Fibroblast of the conjunctiva (primary cell): ENCODE data around the gene CHAC1.

Source experiments
- DNase-seq: peaks from one replicate; pipeline ENCODE4 v3.0.0-alpha.2; 2010; ENCODE audit warnings: low read depth

Gene CHAC1

DNA sequence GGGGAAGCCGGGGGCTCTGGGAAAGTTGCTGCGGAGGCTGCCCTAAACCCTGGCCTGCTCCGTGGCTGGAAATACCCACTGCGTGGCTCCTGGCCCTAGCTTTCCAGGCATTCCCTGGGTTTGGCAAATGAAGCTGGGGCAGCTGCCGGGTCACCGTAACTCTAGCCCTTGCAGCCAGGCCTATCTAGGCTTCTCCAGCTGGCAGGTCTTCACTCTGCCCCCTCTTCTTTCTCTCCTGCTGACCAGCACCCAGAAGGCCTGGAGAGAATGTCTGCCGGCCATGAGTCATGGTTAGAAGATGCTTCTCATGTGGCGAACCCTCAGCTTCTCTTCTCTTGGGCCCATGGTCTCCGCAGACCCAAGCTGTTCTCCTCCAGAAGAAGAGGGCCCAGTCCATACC is 29.7 kb upstream of the CHAC1 start:
- DNase-seq = no peak

DNA sequence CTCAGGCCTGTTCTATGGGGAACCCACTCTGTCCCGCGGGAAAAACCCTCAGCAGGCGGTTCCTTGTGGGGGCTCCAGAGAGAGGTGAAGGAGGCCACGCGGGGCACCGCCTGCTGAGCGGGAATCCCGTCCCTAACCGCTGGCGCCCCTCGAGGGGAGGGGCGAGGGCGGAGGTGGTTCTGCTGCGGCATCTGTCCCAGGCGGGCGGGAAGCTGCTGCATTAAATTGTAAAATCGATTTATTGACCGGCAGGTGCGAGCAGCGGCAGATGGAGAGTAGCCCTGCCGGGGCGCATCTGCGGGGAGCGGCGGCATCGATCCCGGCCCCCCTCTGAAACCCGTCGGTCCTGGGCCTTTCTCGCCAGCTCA is 27.8 kb upstream of the CHAC1 start:
- no peak for DNase-seq

DNA sequence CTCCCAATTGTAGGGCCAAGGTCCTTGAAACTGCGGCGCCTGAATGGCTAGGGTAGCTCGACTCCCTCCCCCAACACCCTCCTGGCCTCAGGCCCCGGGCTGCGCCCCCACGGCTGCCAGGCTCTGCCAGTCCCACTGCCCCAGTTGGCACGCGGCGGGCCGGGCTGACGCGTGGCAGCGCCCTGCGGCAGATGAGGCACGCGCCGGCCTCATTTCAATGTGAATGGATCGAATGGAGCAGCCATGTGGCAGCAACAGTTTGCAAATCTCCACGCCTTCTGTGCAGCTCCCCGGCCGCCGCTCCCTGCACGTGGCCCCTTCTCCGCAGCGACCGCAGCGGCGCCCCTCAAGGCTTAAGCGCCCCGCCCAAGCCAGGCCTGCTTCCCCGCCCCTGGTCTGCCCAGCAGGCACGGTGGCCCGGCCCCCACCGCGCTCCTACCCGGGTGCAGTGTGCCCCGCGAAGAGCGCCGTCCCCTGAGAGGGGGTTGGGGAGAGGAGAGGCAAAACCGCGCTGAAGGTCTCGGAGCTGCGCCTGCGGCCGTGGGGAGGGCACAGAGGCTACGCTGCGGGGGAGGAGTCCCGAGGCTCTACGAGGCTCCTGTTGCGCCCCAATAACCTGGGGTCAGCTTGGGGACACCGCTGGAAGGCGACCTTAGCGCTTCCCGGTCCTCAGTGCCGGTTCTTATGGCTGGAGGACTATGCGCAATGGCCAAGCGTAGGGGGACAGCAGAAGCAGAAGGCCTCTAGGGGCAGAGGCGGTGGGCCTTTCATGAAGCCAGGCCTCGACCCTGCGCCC is 27.2 kb upstream of the CHAC1 start:
- DNase-seq = no peak

DNA sequence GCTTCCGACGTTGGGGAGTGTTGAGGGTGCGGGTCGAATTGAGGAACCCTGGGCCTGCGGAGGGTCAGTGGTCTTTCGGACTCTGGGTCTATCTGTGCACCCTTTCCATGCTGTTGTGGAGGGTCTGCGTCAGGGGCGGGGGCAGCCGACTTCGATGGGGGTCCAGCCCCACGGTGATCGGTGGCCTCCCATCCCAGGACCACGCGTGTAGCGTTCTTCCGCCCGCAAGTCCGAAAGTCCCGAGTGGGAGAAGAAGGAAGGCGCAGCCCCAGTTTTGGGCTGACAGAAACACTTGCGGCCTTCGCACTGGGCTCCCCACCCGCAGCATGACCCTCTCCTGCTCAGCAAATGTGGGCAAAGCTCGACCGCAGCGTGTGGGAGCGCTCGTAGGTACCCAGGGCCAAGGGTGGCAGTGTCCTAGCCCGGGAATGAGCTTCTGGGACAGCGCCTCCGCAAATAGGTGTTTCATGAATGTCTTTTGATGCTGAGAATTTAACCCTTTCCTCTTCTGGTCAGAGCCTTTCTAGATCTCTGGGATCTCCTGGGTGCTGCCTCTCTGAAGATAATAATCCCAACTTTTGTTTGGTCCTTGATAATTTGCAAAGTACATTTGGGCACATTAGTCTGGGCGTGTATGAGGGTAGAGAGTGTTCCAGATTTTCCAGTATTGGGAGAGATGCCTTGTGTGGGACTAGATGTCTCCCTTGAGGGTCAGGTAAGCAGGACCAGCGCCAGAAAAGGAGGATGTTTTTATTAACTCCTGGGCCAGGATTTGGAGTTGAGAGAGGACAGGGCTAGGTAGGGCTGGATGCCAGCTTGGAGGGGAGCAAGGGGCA is 26.4 kb upstream of the CHAC1 start:
- DNase-seq = no peak

DNA sequence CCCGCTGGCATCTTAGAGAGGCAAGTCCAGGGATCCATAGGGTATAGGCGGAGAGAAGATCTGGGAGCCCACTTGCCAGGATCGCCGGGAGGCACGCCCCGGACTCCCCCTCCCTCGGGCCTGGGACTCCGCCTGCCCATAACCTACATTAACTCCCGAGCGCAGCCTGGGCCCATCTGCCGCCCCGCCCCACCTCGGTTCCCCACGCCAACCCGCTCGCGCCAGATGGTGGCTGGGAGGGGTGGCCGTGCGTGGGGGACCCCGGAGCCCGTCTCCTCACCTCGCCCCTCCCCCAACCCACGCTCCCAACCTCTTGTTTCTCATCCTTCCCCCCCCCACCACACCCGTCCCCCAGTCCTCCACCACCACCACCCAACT is 25.8 kb upstream of the CHAC1 start:
- no peak for DNase-seq

DNA sequence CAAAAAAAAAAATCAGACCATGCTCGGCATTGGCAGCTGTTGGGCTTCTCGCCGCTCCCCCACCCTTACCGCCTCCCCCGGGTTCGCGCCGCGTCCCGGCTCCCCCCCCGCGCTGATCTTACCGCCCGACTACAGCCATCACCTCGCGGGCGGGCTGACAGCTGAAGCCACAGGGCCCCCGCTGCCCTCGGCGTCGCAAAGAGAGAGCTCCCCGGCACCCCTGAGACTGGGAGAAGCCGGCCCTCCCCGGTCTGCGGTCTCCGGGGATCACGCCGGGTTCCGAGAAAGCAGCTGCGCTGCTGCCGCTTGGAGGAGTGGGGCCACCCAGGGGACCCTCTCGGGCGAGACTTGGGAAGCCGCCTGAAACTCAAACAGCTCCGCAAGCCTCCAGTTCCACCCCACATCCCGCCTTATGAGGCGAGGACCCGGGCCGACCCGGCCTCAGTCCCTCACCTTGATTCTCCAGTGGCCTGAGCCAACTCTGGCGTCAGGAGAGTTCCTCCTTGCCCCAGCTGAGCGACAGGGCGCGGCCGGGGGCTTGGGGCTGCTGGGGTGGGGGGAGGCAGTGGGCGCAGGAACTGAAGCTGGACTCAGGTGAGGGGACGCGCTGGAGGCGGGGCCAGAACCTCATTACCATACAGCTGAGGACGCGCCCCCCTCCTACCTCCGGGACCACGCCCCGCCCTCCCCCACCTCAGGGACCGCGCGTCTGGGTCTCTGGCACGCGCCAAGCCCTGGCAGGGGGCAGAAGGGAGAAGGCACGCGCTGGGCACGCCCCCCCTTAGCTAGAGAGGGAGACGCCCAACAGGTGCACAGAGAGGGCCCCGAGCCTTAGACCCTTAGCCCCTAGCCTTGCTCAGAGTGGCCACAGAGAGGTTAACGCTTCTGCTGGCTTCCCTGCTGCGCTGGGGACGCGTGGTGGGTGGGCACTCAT is 25.1 kb upstream of the CHAC1 start:
- no peak for DNase-seq

DNA sequence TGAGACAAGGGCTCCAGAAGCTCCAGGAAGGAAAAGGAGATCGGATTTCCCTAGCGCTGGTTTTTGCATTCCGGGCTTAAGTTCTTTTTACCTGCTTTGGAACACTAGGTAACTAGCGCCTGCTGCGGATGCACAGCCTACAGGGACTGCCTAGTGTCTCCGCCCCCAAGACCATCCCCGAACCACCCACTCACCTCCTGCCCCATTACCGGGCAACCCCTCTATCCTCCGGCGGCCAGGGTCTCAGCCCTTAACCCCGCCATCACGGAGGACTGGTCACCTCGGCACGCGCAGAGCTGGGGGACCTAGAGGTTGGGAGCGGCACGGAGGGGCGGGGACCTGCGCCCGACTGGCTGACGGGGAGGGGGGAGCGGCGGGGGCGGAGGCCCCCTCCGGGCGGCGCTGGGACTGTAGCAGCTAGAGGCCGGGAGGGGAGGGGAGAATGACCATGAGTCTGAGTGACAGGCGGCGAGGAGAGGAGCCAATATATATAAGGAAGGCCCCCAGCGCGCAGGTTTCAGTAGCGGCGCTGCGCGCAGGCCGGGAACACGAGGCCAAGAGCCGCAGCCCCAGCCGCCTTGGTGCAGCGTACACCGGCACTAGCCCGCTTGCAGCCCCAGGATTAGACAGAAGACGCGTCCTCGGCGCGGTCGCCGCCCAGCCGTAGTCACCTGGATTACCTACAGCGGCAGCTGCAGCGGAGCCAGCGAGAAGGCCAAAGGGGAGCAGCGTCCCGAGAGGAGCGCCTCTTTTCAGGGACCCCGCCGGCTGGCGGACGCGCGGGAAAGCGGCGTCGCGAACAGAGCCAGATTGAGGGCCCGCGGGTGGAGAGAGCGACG is 24.2 kb upstream of the CHAC1 start, which contains the start of gene DLL4:
TSS of gene DLL4 (plus strand) at position 520 of the 839 bp plus-strand sequence. CDS start 329 bp downstream, outside the sequence.
- DNase-seq = no peak

DNA sequence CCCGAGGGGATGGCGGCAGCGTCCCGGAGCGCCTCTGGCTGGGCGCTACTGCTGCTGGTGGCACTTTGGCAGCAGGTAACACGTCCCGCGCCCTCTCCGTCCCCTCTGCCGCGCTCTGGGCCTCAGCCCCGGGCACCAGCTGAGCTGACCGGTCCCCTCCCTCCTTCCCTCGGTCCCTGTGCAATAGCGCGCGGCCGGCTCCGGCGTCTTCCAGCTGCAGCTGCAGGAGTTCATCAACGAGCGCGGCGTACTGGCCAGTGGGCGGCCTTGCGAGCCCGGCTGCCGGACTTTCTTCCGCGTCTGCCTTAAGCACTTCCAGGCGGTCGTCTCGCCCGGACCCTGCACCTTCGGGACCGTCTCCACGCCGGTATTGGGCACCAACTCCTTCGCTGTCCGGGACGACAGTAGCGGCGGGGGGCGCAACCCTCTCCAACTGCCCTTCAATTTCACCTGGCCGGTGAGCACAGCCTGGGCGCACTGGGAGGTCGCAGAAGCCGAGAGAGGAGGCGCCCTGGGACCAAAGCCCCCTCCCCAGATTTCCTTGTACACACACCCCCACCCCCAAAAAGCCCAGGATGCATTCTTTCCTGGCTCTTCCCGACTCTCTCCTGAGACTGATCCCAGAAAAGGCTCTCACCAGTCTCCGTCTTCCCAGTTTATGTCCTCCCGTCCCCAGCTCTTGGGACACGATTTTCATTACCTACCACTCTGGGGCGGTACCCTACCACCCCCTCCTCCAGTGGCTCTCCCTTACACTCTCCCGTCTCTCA is 23.4 kb upstream of the CHAC1 start:
- no peak for DNase-seq

DNA sequence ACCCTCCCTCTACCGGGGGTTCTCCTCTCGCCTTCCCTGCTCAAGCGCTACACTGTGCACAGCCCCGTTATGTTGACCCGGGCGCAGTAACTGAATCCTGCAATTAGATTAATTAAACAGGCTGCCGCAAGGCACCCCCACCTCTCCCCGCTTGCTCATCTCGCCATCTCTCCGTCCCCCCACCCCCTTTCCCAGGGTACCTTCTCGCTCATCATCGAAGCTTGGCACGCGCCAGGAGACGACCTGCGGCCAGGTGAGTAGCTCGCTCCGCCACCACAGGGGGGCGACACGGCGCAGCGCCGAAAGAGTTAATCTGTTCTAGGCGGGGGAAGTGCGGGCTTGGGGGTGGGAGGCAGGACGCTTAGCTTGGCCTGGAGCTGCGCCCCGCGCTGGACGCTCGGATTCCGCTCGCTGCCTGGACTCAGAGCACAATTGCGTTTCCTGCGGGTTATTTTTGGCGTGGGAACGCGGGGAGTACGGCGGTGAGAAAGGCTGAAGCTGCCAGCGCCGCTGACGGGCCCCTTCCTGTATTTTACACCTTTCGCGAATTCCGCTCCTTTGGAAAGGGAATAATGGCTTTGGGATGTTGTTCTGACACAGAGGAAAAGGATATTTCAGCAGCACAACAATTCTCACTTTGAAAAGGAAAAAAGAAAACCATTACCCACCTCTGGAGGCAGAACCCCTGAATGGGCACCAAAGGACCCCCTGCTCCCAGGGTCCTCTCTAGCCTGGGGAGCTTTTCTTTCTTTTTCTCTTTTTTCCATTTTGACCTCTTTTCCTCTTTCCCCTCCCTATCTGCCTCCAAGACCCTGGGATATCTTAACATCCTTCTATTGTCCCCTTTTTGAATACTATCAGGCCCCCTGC is 22.6 kb upstream of the CHAC1 start:
- DNase-seq = no peak

DNA sequence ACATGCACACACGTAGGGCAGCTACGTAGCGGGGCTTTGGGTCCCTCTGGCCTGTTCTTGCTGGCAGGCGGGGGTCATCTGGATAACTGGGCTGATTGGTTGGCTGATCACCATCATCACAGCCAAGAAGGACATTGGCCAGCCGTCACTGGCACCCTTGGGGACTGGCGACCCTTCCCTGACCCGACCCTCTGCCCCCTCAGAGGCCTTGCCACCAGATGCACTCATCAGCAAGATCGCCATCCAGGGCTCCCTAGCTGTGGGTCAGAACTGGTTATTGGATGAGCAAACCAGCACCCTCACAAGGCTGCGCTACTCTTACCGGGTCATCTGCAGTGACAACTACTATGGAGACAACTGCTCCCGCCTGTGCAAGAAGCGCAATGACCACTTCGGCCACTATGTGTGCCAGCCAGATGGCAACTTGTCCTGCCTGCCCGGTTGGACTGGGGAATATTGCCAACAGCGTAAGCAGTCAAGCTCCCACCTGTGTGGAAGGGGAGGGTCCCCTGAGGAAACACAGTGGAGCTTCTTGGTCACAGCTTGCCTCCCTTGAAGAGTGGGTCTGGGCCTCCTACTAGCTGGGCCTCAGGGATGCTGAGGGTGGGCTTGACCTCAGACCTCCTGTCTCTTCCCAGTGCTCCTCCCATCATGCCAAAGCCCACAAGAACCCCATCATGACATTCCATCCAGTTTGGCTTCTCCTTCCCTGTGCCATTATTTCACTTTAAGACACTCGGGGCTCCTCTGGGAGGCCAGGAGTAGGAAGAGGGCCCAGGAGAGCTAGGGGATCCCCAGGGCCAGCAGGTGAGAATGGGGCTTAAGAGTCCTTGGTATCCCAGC is 21.8 kb upstream of the CHAC1 start:
- DNase-seq = no peak

DNA sequence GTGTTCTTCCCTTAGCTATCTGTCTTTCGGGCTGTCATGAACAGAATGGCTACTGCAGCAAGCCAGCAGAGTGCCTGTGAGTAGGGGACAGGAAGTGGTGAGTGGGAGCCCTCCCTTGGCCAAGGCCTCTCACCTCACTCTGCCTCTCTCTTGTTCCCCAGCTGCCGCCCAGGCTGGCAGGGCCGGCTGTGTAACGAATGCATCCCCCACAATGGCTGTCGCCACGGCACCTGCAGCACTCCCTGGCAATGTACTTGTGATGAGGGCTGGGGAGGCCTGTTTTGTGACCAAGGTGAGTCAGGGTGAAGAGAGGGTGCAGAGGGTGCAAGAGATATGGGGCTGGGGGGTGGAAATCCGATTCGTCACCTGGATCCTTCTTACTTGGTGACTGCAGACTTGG is 21.1 kb upstream of the CHAC1 start:
- DNase-seq = no peak

DNA sequence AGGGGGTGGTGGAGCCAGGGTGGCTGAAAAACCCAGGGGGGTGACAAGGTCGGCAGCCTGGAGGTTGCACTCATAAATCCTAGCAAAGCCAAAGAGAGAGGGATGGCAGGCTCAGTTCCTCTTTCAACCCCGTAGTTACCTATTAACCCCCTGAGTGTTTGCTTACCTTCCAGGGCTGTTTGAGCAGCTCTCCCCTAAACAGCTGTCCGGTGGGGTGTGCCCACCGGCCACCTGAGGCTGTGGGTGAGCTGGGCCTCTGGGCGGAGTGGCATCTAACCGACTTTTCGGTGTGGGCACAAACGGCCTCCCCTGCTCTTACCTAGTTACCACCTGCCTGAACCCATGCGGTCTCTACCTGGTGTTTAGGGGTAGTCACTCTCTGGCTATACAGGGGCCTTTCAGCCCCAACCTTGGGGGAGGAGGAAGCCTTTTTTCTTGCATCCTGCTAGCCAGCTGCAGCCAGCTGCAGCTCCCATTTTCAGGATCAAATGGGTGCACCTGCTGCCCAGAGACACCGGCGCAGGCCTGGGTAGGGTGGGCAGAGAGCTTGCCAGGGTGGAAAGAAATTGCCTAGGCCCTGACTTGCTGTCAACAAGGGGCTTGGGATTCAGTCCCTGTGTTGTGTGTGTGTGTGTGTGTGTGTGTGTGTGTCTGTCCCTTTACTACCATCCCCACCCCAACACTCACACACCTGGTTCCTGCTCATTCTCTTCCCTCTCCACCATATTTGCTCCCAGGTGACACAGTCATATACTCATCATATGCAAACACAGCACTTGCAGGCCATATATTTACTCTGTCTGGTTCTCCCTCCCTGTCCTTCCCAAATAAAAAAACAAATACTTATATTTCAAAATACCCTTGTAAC is 20.4 kb upstream of the CHAC1 start:
- DNase-seq = no peak

DNA sequence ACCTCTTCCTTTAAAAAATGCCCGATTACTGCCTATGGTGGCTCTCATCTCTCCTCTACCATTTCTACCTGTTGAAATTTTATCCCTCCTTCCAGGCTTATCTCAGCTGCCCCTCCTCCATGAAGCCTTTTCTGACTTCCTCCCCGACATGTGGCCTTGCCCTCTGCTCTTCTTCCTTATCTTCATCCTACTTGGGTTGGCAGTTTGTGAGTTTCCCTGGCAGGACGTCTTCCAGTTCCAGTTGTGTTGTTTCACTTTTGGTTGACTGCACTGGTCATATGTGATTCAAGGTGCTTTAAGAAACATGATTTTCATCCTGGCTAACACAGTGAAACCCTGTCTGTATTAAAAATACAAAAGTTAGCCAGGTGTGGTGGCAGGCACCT is 19.8 kb upstream of the CHAC1 start:
- no peak for DNase-seq

DNA sequence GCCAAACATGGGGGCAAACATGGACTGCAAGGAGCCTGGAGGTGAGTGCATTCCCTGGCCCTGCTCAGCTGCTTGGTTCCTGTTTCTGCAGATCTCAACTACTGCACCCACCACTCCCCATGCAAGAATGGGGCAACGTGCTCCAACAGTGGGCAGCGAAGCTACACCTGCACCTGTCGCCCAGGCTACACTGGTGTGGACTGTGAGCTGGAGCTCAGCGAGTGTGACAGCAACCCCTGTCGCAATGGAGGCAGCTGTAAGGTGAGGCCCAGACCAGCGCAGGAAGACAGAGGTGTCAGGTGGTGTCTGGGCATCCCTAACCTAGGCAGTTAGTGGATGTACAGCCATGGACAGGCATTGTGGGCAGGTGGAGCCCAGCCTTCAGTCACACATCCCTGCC is 18.8 kb upstream of the CHAC1 start:
- DNase-seq = no peak

DNA sequence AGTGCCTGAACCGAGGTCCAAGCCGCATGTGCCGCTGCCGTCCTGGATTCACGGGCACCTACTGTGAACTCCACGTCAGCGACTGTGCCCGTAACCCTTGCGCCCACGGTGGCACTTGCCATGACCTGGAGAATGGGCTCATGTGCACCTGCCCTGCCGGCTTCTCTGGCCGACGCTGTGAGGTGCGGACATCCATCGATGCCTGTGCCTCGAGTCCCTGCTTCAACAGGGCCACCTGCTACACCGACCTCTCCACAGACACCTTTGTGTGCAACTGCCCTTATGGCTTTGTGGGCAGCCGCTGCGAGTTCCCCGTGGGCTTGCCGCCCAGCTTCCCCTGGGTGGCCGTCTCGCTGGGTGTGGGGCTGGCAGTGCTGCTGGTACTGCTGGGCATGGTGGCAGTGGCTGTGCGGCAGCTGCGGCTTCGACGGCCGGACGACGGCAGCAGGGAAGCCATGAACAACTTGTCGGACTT is 17.0 kb upstream of the CHAC1 start:
- DNase-seq = no peak

DNA sequence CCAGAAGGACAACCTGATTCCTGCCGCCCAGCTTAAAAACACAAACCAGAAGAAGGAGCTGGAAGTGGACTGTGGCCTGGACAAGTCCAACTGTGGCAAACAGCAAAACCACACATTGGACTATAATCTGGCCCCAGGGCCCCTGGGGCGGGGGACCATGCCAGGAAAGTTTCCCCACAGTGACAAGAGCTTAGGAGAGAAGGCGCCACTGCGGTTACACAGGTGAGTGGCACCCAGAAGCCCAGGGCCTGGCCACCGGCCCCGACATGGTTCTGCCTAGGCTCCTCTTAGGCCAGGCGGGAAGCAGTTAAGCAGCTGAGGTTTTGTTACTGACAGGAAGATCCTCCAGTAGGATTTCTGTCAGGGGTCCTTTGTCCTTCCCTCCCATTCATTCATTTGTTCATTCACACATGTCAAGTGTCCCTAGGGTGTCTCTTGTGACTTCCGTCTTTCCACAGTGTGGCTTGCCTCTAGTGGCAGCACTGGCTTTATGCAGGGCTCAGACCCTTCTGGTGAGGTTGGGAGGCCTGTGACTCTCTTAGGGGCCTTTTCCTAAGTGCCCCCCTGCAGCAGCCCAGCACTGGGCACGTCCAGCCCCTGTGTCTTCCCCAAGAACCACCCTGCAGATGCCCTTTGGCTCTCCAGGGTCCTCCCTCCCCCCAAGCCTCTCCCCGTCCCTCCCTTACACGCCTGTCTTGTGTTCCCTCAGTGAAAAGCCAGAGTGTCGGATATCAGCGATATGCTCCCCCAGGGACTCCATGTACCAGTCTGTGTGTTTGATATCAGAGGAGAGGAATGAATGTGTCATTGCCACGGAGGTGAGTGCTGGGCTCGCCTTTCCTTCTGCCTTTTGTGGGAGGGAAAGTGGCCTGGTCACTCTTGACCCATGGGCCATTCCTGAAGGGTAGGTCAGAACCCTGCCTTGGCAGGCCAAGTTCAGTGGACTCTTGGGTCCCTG is 16.3 kb upstream of the CHAC1 start:
- DNase-seq = no peak
